MM.1S (cell line): ENCODE data around the gene ACTR3C.

Source experiments
- CTCF ChIP-seq: fragments of 300-600 bp; sonication (generic); IDR thresholded peaks from 2 replicates; pipeline ENCODE4 v1.5.1; 2016; ENCODE audit warnings: antibody characterized with exemption, low read length, mixed read lengths
- EZH2 ChIP-seq: fragments of 300-600 bp; sonication (generic); optimal IDR thresholded peaks from 2 replicates; pipeline ENCODE3; 2017; ENCODE audit warnings: low read depth, mild to moderate bottlenecking, antibody characterized with exemption, low read length, mixed read lengths

DNA sequence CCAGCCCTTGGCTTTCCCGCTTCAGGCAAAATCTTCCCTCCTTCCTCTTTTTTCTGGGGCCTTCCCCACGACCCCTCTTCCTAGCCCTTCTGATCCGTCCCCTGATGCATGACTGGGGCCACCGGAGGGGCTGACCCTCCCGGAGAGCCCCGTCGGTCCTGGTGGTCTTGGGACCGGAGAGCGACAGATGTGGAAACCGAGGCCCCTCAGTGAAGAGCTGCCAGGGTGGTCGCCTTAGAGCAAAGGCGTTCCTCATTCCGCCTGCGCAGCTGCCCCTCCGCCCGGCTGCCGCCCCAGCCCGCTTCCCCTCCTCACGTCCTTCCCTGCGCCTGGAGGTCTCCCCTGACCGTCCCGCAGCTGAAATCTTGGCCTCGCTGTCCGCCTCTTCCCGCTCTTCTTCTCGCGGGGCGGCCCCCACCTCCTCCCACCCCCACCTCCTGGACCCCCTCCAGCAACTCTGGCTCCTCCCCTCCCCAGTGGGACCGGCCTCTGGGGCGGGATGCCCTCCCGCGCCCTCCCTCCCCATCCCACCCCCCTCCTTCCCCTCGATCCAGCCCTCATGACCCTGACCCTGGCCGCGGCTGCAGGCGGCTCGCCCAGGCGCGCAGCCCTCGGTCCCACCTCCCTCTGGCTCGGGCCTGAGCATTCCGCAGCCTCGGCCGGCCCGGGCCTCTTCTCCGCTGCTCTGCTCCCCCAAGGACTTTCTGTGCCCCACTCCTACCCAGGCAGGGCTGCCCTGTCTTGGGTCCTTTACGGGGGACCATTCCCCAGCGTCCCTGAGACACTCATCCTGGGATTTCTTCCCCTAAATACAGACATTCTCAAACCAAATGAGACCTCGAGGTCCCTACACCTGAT is 18.1 kb upstream of the ACTR3C start, which contains the start of gene RARRES2:
- TF ChIP-seq CTCF: no peak
- TF ChIP-seq EZH2: no peak
